B cell (primary cell): ENCODE data around the gene C3orf18. TPM values are rescaled to one million over a fixed set of nuclear protein-coding genes. Genes with fewer than 3 reads are reported as not detected.

Experiments
- ATAC-seq: fragments of 200-7000 bp; cut with Tn5 transposase; one replicate; pipeline ENCODE4 v1.10.0; 2021; ENCODE audit warnings: low read depth, mild to moderate bottlenecking, moderate number of reproducible peaks, moderate library complexity
- CTCF ChIA-PET: fragments of 350-600 bp; sonication (Branson Sonifier 250); formaldehyde crosslinking; loops from one replicate; lab custom pipeline; 2021; ENCODE audit warnings: antibody characterized with exemption, inconsistent platforms; lab: Charles Lee
- POLR2A ChIA-PET: fragments of 350-600 bp; sonication (Branson Sonifier 250); formaldehyde crosslinking; loops from one replicate; lab custom pipeline; 2021; ENCODE audit warnings: antibody characterized with exemption; lab: Charles Lee
- DNase-seq: peaks from one replicate; pipeline ENCODE4 v3.0.0; 2013
- H2AFZ ChIP-seq: 2 replicates; pipeline ENCODE4 v1.6.1; 2012; ENCODE audit warnings: mild to moderate bottlenecking, low read depth, low read length; ENCODE audit not compliant: insufficient read depth, poor library complexity, severe bottlenecking
- H3K27ac ChIP-seq, 2 donors: 1 replicate in 1 of 2; 2 replicates in 1 of 2; pipeline ENCODE4 v1.5.1; 2012 to 2013; ENCODE audit warnings: low read length in 2 of 2, mild to moderate bottlenecking in 2 of 2, moderate library complexity in 1 of 2
- H3K27me3 ChIP-seq, 4 experiments: fragments of 200-600 bp in 1 of 4; sonication (generic) in 1 of 4; replicated peaks in 1 of 4; 1 replicate in 2 of 4; 2 replicates in 2 of 4; pipeline versions ENCODE4 v1.6.1 to v1.7.0; 2013 to 2016; ENCODE audit warnings: low read length in 3 of 4, mild to moderate bottlenecking in 2 of 4, mixed read lengths in 1 of 4, moderate library complexity in 1 of 4; ENCODE audit not compliant: insufficient read depth in 4 of 4, control insufficient read depth in 3 of 4; ENCODE audit errors: control extremely low read depth in 1 of 4
- H3K36me3 ChIP-seq, 2 experiments: replicated peaks in 1 of 2; 1 replicate in 1 of 2; 2 replicates in 1 of 2; pipeline versions ENCODE4 v1.6.1 to v1.7.1; 2013; ENCODE audit warnings: low read length in 1 of 2; ENCODE audit not compliant: insufficient read depth in 2 of 2, control insufficient read depth in 1 of 2; ENCODE audit errors: control extremely low read depth in 1 of 2, extremely low read depth in 1 of 2
- H3K4me1 ChIP-seq, 2 donors: fragments of 200-600 bp in 1 of 2; sonication (generic) in 1 of 2; 1 replicate in 1 of 2; 2 replicates in 1 of 2; pipeline versions ENCODE4 v1.5.1 to v1.6.1; 2013 to 2017; ENCODE audit warnings: low read length in 2 of 2; ENCODE audit not compliant: control insufficient read depth in 2 of 2, insufficient read depth in 2 of 2
- H3K4me2 ChIP-seq: replicated peaks from 2 replicates; pipeline ENCODE3; 2012; ENCODE audit warnings: mild to moderate bottlenecking, low read depth, low read length; ENCODE audit not compliant: poor library complexity, severe bottlenecking
- H3K4me3 ChIP-seq, 5 experiments: fragments of 200-600 bp in 1 of 5; sonication (generic) in 1 of 5; 1 replicate in 3 of 5; 2 replicates in 2 of 5; pipeline versions ENCODE4 v1.5.1 to v1.7.0; 2011 to 2016; ENCODE audit warnings: low read length in 4 of 5, mild to moderate bottlenecking in 4 of 5, low read depth in 2 of 5, control low read depth in 1 of 5, moderate library complexity in 1 of 5; ENCODE audit not compliant: insufficient read depth in 1 of 5; ENCODE audit errors: control extremely low read depth in 1 of 5, extremely low read depth in 1 of 5
- H3K79me2 ChIP-seq: fragments of 200-600 bp; sonication (generic); one replicate; pipeline ENCODE4 v1.6.0; 2016; ENCODE audit warnings: low read length; ENCODE audit not compliant: control insufficient read depth, insufficient read depth
- H3K9ac ChIP-seq: fragments of 200-600 bp; sonication (generic); 2 replicates; pipeline ENCODE4 v1.6.1; 2017; ENCODE audit warnings: mild to moderate bottlenecking, low read length, moderate library complexity
- H3K9me3 ChIP-seq, 3 donors: one replicate each; pipeline versions ENCODE4 v1.6.1 to v1.7.1; 2013; ENCODE audit warnings: low read length in 2 of 3; ENCODE audit not compliant: control insufficient read depth in 2 of 3, insufficient read depth in 1 of 3; ENCODE audit errors: control extremely low read depth in 1 of 3
- H4K20me1 ChIP-seq: 2 replicates; pipeline ENCODE4 v1.6.0; 2012; ENCODE audit warnings: mild to moderate bottlenecking, low read length; ENCODE audit not compliant: insufficient read depth, control insufficient read depth, poor library complexity, severe bottlenecking
- H3K27ac Mint-ChIP-seq: one replicate; pipeline ENCODE4 v1.8.0; 2021; ENCODE audit warnings: mixed read lengths
- H3K27me3 Mint-ChIP-seq: one replicate; pipeline ENCODE4 v1.8.0; 2021; ENCODE audit warnings: mixed read lengths
- H3K4me1 Mint-ChIP-seq: one replicate; pipeline ENCODE4 v1.8.0; 2021; ENCODE audit warnings: mixed read lengths
- H3K4me3 Mint-ChIP-seq: one replicate; pipeline ENCODE4 v1.8.0; 2021; ENCODE audit warnings: mixed read lengths
- H3K9me3 Mint-ChIP-seq: one replicate; pipeline ENCODE4 v1.8.0; 2022; ENCODE audit warnings: mixed read lengths; ENCODE audit not compliant: insufficient read depth
- EZH2 ChIP-seq: IDR thresholded peaks from 2 replicates; pipeline ENCODE4 v1.6.1; 2012; ENCODE audit warnings: borderline replicate concordance, low read depth, mild to moderate bottlenecking, moderate library complexity, low read length; ENCODE audit not compliant: insufficient read depth, poor library complexity, severe bottlenecking
- WGBS: methylation state at CpG from one replicate; pipeline ENCODE4 v1.1.5; 2013; ENCODE audit warnings: missing lambda C conversion rate; ENCODE audit not compliant: insufficient coverage; 5-methylcytosine and 5-hydroxymethylcytosine counted together
- intact Hi-C: fragments of 100-400 bp; cut with micrococcal nuclease; formaldehyde crosslinking; loops from one replicate; pipeline ENCODE4 v1.10.0; 2022
- polyA plus RNA-seq: library from polyadenylated mRNA; depleted of rRNA; stranded (reverse); fragments of >200 nt; gene quantifications from 2 replicates; pipeline ENCODE4 v1.2.3, GENCODE V29; 2012
- total RNA-seq, 2 donors: library from RNA; stranded (reverse); fragments of 120-200 nt in 1 of 2; gene quantifications; 1 replicate in 1 of 2; 2 replicates in 1 of 2; pipeline versions ENCODE4 v1.2.3 to v1.2.4, GENCODE V29; 2013 to 2022
- TF ChIP-seq, protein P1 (sequence below): fragments of 200-600 bp; IDR thresholded peaks from one replicate; pipeline ENCODE4 v1.8.0; 2022; ENCODE audit warnings: antibody characterized with exemption, mild to moderate bottlenecking

The C3orf18 gene
- total and polyA plus RNA-seq, 2 donors (not counting 1 experiment from before 2014, with no cell fraction given): 14.3 to 15.4 TPM

DNA sequence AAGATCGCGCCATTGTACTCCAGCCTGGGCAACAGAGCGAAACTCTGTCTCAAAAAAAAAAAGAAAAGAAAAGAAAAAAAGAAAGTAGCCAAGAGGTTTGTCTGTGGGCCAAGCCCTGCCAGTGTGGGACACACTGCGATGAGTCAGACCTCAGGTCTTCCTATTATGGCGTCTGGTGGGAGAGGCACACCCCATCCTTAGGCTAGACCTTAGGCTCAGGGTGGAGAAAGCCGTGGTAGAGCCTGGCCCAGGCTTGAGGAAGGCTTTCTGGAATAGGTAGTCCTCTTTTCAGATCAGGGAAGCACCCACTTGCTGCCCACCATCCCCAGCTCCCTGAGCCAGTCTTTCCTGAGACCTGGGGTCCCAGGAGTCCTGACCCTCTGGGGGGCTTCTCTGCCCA, 7.8 kb upstream of the C3orf18 start:
- WGBS: 100% methylated on average over 3 of the region's 6 CpGs
- H3K9me3 ChIP-seq: no peaks in the 10 kb centered on the region
- H4K20me1 ChIP-seq: no peaks in the 10 kb centered on the region
- no peaks in the 10 kb centered on the region for H3K27me3 ChIP-seq
- Mint-ChIP-seq H3K9me3 (no peaks in the 10 kb centered on the region), H3K4me3 (no peak overlapping the region), H3K27me3 (no peaks in the 10 kb centered on the region), H3K4me1 (peaks cover 9% of the 10 kb centered on the region), H3K27ac (no peak overlapping the region)
- H3K27ac ChIP-seq: no peak overlapping the region
- ATAC-seq (no peak), DNase-seq (no peak)
- peaks cover 0 to 11% of the 10 kb centered on the region in 2 donors for H3K4me1 ChIP-seq
- intact Hi-C loops: no loop called here
- TF ChIP-seq EZH2: no peak
- TF ChIP-seq, protein P1, sequence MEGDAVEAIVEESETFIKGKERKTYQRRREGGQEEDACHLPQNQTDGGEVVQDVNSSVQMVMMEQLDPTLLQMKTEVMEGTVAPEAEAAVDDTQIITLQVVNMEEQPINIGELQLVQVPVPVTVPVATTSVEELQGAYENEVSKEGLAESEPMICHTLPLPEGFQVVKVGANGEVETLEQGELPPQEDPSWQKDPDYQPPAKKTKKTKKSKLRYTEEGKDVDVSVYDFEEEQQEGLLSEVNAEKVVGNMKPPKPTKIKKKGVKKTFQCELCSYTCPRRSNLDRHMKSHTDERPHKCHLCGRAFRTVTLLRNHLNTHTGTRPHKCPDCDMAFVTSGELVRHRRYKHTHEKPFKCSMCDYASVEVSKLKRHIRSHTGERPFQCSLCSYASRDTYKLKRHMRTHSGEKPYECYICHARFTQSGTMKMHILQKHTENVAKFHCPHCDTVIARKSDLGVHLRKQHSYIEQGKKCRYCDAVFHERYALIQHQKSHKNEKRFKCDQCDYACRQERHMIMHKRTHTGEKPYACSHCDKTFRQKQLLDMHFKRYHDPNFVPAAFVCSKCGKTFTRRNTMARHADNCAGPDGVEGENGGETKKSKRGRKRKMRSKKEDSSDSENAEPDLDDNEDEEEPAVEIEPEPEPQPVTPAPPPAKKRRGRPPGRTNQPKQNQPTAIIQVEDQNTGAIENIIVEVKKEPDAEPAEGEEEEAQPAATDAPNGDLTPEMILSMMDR: no peak
- no peak overlapping the region for H3K4me2 ChIP-seq
- H3K9ac ChIP-seq: no peak overlapping the region
- POLR2A ChIA-PET: no interaction called here
- peaks cover 7% of the 10 kb centered on the region for H3K79me2 ChIP-seq
- H3K36me3 ChIP-seq: peaks cover 0 to 44% of the 10 kb centered on the region in 2 experiments
- CTCF ChIA-PET: interaction anchor here (0.9 to 16.8 kb wide), 4 partner anchors 14 to 77 kb away, joined by 3 to 541 read pairs (median 60); partner anchors contain the start of genes CISH and MAPKAPK3
- H2AFZ ChIP-seq: no peak overlapping the region
- no peak overlapping the region for H3K4me3 ChIP-seq

DNA sequence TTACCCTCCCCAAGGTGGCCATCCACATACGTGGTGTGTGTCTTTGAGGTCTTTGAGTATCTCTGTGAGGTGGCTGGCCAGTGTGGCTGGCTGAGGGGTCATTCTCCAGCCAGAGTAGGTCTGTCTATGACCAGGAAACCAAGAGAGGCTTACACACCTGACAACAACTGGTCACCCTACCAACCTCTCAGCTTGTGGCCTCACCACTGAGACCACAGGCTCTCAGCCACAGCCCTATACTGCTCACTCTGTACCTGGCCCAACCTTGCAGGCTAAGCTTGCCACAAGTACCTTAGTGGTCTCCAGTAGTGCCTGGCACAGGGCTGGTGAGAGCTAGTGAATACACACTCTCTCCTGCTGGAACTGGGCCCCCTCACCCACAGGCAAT, 6.9 kb upstream of the C3orf18 start:
- TF ChIP-seq EZH2: no peak
- TF ChIP-seq, protein P1: no peak
- ChIA-PET CTCF (interaction anchor here (9.1 to 16.8 kb wide), 2 partner anchors 15 to 38 kb away, joined by 116 to 541 read pairs; partner anchors contain the start of genes CISH and MAPKAPK3), POLR2A (no interaction called here)
- peaks cover 0 to 35% of the 10 kb centered on the region in 2 experiments for H3K36me3 ChIP-seq
- H3K4me3 ChIP-seq: no peak overlapping the region
- H4K20me1 ChIP-seq: no peaks in the 10 kb centered on the region
- no peaks in the 10 kb centered on the region for H3K27me3 Mint-ChIP-seq
- no peaks in the 10 kb centered on the region for H3K27me3 ChIP-seq
- H3K79me2 ChIP-seq: peaks cover 7% of the 10 kb centered on the region
- no peak for DNase-seq
- peaks cover 15% of the 10 kb centered on the region for H3K4me1 Mint-ChIP-seq
- intact Hi-C loops: no loop called here
- H3K4me1 ChIP-seq: peaks cover 5 to 17% of the 10 kb centered on the region in 2 donors
- no peak overlapping the region for H3K27ac Mint-ChIP-seq
- ATAC-seq: no peak
- H3K9me3 ChIP-seq: no peaks in the 10 kb centered on the region
- H3K9me3 Mint-ChIP-seq: no peaks in the 10 kb centered on the region
- WGBS: no CpG with 5 or more reads among the region's 1 CpG
- H2AFZ ChIP-seq: no peak overlapping the region
- H3K9ac ChIP-seq: no peak overlapping the region
- H3K4me3 Mint-ChIP-seq: no peak overlapping the region
- no peak overlapping the region for H3K4me2 ChIP-seq
- no peak overlapping the region for H3K27ac ChIP-seq
